Neural crest cell (in vitro differentiated cells): Measurements from ENCODE around the gene PPP1R27. TPM values are rescaled to one million over a fixed set of nuclear protein-coding genes. Genes with fewer than 3 reads are reported as not detected.

Experiments
- DNase-seq: peaks from one replicate; pipeline ENCODE4 v3.0.0; 2021; ENCODE audit warnings: low read depth, mixed read lengths, low spot score
- H3K27ac Mint-ChIP-seq: one replicate; pipeline ENCODE4 v1.8.0; 2021; ENCODE audit warnings: mild to moderate bottlenecking, mixed read lengths; ENCODE audit not compliant: unreplicated experiment
- H3K27me3 Mint-ChIP-seq: 2 replicates; pipeline ENCODE4 v1.8.0; 2021; ENCODE audit warnings: low read depth, mild to moderate bottlenecking, mixed read lengths
- H3K36me3 Mint-ChIP-seq: 2 replicates; pipeline ENCODE4 v1.8.0; 2021; ENCODE audit warnings: low read depth, mild to moderate bottlenecking, mixed read lengths
- H3K4me1 Mint-ChIP-seq: 2 replicates; pipeline ENCODE4 v1.8.0; 2021; ENCODE audit warnings: mixed read lengths
- H3K4me3 Mint-ChIP-seq: one replicate; pipeline ENCODE4 v1.8.0; 2021; ENCODE audit warnings: mild to moderate bottlenecking, mixed read lengths
- H3K9me3 Mint-ChIP-seq: 2 replicates; pipeline ENCODE4 v1.8.0; 2021; ENCODE audit warnings: mixed read lengths
- total RNA-seq: library from RNA; stranded (reverse); gene quantifications from 2 replicates; pipeline ENCODE4 v1.2.1, GENCODE V29; 2021
- TF ChIP-seq, protein P1 (sequence below): fragments of 200-600 bp; sonication (generic); conservative IDR thresholded peaks from 2 replicates; pipeline ENCODE4 v1.5.0; 2021; ENCODE audit warnings: antibody characterized with exemption, mild to moderate bottlenecking

PPP1R27 gene
- total RNA-seq, 1 donor from 2014 or later = not detected

DNA sequence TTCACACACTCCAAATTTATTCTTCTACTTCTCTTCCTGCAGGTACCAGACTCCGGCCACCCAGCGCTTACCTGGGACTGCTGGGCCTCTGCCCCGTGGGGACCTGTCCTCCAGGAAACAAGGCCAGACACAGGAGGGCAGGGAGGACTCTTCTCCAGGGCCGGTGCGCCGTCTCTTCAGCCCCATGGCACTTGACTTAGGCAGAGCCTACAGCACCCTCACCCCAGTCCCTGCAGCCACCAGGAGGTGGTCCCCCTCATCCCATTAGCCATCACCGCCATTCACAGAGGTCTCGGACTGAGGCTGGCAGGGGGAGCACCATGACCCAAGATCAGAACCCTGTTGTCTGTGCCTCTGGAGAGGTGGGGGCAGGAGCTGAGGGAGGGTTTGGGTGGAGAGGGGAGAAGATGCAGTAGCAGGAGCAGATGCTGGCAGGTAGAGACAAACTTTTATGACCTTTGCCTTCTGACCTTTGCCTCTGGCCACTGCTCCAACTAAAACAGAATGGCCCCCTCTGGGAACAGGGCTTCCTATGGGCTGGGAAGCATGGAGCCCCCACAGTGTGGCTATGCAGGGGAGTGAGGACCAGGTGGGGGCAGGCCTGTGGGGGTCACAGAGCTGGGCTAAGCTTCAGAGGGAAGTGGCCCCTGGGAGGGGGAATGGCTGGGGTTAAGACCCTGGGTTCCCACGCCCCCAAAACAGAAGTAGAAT lies 32.6 kb downstream of the PPP1R27 start:
- Mint-ChIP-seq H3K4me3 (no peak overlapping the region), H3K27ac (no peak overlapping the region), H3K4me1 (no peaks in the 10 kb centered on the region), H3K9me3 (no peaks in the 10 kb centered on the region), H3K36me3 (no peaks in the 10 kb centered on the region), H3K27me3 (peaks cover 70% of the 10 kb centered on the region)
- no peak for DNase-seq
- TF ChIP-seq, protein P1, sequence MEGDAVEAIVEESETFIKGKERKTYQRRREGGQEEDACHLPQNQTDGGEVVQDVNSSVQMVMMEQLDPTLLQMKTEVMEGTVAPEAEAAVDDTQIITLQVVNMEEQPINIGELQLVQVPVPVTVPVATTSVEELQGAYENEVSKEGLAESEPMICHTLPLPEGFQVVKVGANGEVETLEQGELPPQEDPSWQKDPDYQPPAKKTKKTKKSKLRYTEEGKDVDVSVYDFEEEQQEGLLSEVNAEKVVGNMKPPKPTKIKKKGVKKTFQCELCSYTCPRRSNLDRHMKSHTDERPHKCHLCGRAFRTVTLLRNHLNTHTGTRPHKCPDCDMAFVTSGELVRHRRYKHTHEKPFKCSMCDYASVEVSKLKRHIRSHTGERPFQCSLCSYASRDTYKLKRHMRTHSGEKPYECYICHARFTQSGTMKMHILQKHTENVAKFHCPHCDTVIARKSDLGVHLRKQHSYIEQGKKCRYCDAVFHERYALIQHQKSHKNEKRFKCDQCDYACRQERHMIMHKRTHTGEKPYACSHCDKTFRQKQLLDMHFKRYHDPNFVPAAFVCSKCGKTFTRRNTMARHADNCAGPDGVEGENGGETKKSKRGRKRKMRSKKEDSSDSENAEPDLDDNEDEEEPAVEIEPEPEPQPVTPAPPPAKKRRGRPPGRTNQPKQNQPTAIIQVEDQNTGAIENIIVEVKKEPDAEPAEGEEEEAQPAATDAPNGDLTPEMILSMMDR = no peak

DNA sequence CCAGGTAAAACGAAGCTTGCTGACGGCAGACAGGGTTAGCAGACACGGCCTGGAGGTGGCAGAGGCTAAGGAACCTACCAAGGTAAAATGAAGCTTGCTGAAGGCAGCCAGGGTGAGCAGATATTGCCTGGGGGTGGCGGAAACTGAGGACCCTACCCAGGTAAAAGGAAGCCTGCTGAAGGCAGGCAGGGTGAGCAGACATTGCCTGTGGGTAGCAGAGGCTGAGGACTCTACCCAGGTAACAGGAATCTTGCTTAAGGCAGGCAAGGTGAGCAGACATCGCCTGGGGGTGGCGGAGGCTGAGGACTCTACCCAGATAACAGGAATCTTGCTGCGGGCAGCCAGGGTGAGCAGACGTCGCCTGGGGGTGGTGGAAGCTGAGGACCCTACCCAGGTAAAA lies 33.5 kb downstream of the PPP1R27 start:
- H3K4me3 Mint-ChIP-seq = no peak overlapping the region
- no peak overlapping the region for H3K27ac Mint-ChIP-seq

DNA sequence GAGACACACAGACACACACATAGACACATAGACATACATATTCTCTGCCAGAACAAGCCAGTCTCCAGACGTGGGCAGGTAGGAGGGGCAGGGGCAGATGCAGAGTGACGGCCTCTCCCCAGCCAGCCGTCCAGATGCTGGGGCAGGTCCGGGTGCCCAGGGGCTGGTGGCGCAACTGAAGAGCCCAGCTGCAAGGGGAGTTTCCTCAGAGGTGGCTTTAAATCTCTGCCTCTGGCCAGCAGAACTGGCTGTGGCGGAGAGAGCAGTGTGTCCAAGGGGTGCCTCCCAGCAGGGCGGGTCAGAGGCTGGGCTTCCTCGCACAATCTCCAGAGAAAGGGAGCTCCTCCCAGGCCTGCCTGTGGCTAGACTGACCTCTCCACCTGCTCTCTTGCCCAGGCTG lies 40.3 kb downstream of the PPP1R27 start:
- H3K36me3 Mint-ChIP-seq = no peaks in the 10 kb centered on the region
- no peaks in the 10 kb centered on the region for H3K9me3 Mint-ChIP-seq
- H3K4me3 Mint-ChIP-seq = no peak overlapping the region
- TF ChIP-seq, protein P1 = no peak
- H3K4me1 Mint-ChIP-seq = no peaks in the 10 kb centered on the region
- H3K27me3 Mint-ChIP-seq = peaks cover 5% of the 10 kb centered on the region
- H3K27ac Mint-ChIP-seq = no peak overlapping the region
- no peak for DNase-seq

More for the DNA sequence above, 33.5 kb downstream of the PPP1R27 start:
- no peaks in the 10 kb centered on the region for H3K4me1 Mint-ChIP-seq
- H3K27me3 Mint-ChIP-seq = peaks cover 62% of the 10 kb centered on the region
- TF ChIP-seq, protein P1 = no peak
- no peaks in the 10 kb centered on the region for H3K36me3 Mint-ChIP-seq
- no peaks in the 10 kb centered on the region for H3K9me3 Mint-ChIP-seq
- no peak for DNase-seq

DNA sequence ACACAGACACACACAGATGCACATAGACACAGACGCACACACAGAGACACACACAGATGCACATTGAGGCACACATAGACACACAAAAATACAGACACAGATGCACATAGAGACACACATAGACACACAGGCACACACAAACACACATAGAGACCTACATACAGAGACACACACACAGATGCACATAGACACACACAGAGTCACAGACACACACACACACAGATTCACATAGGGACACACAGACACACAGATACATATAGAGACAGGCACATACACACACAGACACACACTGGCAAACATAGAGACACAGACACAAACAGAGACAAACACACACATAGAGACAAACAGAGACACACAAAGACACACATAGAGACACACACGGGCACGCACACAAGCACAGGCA lies 40.8 kb downstream of the PPP1R27 start:
- no peaks in the 10 kb centered on the region for H3K36me3 Mint-ChIP-seq
- TF ChIP-seq, protein P1 = no peak
- H3K27me3 Mint-ChIP-seq = peaks cover under 1% of the 10 kb centered on the region
- no peak for DNase-seq
- no peak overlapping the region for H3K27ac Mint-ChIP-seq
- H3K9me3 Mint-ChIP-seq = no peaks in the 10 kb centered on the region
- H3K4me3 Mint-ChIP-seq = no peak overlapping the region
- H3K4me1 Mint-ChIP-seq = no peaks in the 10 kb centered on the region

DNA sequence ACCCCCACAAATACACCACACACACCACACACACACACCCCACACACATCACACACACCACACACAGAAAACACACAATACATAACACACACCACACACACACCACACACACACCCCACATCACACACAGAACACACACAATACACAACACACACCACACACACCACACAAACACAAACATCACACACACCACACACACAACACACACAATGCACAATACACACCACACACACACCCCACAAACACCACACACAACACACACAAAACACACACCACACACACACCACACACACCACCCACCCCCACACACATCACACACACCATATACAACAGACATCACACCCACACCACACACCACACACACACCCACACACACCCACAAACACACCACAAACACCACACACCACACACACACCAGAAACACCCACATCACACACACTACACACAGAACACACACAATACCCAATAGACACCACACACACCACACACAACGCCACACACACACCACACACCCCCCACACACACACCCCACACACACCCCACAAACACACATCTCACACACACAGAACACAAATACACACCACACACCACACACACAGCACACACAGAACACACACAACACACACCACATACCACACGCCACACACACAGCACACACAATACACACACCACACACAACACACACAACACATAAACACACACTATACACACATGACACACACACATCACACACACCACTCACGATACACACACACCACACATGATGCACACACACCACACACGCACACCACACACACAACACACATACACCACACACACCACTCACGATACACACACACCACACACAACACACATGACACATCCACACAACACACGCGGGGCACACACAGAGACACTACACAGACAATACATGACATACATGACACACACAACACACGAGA lies 41.9 kb downstream of the PPP1R27 start:
- no peaks in the 10 kb centered on the region for H3K36me3 Mint-ChIP-seq
- DNase-seq = no peak
- H3K4me3 Mint-ChIP-seq = no peak overlapping the region
- H3K9me3 Mint-ChIP-seq = no peaks in the 10 kb centered on the region
- H3K27ac Mint-ChIP-seq = no peak overlapping the region
- no peaks in the 10 kb centered on the region for H3K27me3 Mint-ChIP-seq
- TF ChIP-seq, protein P1 = no peak
- no peaks in the 10 kb centered on the region for H3K4me1 Mint-ChIP-seq

Other genes with a start within 250 kb of the PPP1R27 start
- gene NPLOC4, start 197.9 kb downstream of the PPP1R27 start, total RNA-seq = 89.8 and 97.7 TPM in 2 replicates
- gene TSPAN10, start 197.9 kb downstream of the PPP1R27 start, total RNA-seq = 1.5 and 1.6 TPM in 2 replicates
- gene PDE6G, start 178.5 kb downstream of the PPP1R27 start, total RNA-seq = 0.45 and 0.79 TPM in 2 replicates
- 25.5 and 28.2 TPM in 2 replicates for gene OXLD1, start 168.4 kb downstream of the PPP1R27 start, total RNA-seq
- 37.0 and 38.3 TPM in 2 replicates for gene CCDC137, start 168.3 kb downstream of the PPP1R27 start, total RNA-seq
- gene ARL16, start 151.3 kb downstream of the PPP1R27 start, total RNA-seq = 51.0 and 53.7 TPM in 2 replicates
- gene HGS, start 151.0 kb downstream of the PPP1R27 start, total RNA-seq = 103 and 108 TPM in 2 replicates
- gene MRPL12, start 131.7 kb downstream of the PPP1R27 start, total RNA-seq = 106 TPM in 2 replicates
- 27.1 and 28.8 TPM in 2 replicates for gene SLC25A10, start 122.8 kb downstream of the PPP1R27 start, total RNA-seq
- gene GCGR, start 30.9 kb downstream of the PPP1R27 start, total RNA-seq = not detected in 2 replicates
- gene MCRIP1, start 1.8 kb downstream of the PPP1R27 start, total RNA-seq = 189 and 200 TPM in 2 replicates
- gene P4HB, start 25.5 kb upstream of the PPP1R27 start, total RNA-seq = 364 and 368 TPM in 2 replicates
- 405 and 429 TPM in 2 replicates for gene ARHGDIA, start 36.3 kb upstream of the PPP1R27 start, total RNA-seq
- 216 and 217 TPM in 2 replicates for gene ALYREF, start 56.5 kb upstream of the PPP1R27 start, total RNA-seq
- gene ANAPC11, start 56.7 kb upstream of the PPP1R27 start, total RNA-seq = 199 and 200 TPM in 2 replicates
- 0.93 and 1.1 TPM in 2 replicates for gene NPB, start 67.2 kb upstream of the PPP1R27 start, total RNA-seq
- gene PCYT2, start 76.3 kb upstream of the PPP1R27 start, total RNA-seq = 86.2 and 92.4 TPM in 2 replicates
- gene SIRT7, start 83.1 kb upstream of the PPP1R27 start, total RNA-seq = 25.5 and 26.2 TPM in 2 replicates
- gene MAFG, start 92.7 kb upstream of the PPP1R27 start, total RNA-seq = 24.1 and 24.2 TPM in 2 replicates
- gene PYCR1, start 102.2 kb upstream of the PPP1R27 start, total RNA-seq = 93.0 and 102 TPM in 2 replicates
- gene MYADML2, start 112.2 kb upstream of the PPP1R27 start, total RNA-seq = 0.11 TPM in 1 of 2 replicates, not detected in the other
- gene NOTUM, start 126.1 kb upstream of the PPP1R27 start, total RNA-seq = 5.9 and 6.3 TPM in 2 replicates
- gene ASPSCR1, start 142.6 kb upstream of the PPP1R27 start, total RNA-seq = 50.0 and 51.9 TPM in 2 replicates
- gene CENPX, start 187.8 kb upstream of the PPP1R27 start, total RNA-seq = 129 and 135 TPM in 2 replicates
- 55.7 and 63.5 TPM in 2 replicates for gene LRRC45, start 188.3 kb upstream of the PPP1R27 start, total RNA-seq
- 73.6 and 75.0 TPM in 2 replicates for gene RAC3, start 196.6 kb upstream of the PPP1R27 start, total RNA-seq
- 198 and 199 TPM in 2 replicates for gene DCXR, start 202.6 kb upstream of the PPP1R27 start, total RNA-seq
- gene RFNG, start 216.8 kb upstream of the PPP1R27 start, total RNA-seq = 44.5 and 46.0 TPM in 2 replicates
- gene GPS1, start 216.8 kb upstream of the PPP1R27 start, total RNA-seq = 154 and 156 TPM in 2 replicates
- 126 and 131 TPM in 2 replicates for gene DUS1L, start 230.8 kb upstream of the PPP1R27 start, total RNA-seq